Midbrain (tissue), 1 donor: Measurements from ENCODE around the gene CAMTA1.

ENCODE experiments used
- DNase-seq: peaks from one replicate; lab custom pipeline; 2025; lab: John Stamatoyannopoulos, UW

The CAMTA1 gene

DNA sequence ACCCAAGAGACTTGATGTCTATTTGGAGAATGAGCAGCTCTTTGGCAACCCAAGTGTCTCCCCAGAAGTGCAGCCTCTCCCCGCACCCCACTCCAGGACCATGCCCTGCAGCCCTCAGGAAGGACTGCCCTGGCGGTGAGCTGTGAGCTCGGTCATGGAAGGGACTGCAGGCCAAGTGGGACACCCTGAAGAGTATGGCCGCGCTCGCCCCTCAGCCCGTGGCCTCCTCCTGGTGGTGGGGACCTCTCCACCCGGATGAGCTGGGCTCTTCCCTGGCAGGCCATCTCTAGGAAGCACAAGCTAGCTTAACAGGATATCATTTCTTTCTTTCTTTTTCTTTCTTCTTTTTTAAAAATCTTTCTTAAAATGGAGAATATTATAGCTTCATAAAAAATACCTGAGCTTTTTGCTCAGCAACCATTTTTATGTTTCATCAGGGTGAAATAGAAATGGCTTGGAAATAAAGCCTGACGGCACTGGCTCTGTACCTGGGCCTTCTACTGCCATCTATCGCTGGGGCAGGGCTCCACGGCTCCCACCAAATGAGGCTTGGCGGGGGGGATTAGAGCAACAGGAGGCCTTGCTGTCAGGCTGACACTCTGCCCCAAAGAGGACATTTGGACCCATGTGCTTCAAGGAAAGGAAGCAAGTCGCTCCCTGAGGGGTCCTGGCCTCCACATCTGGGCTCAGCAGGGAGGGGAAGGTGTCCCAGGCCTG lies 689.7 kb downstream of the CAMTA1 start:
- no peak for DNase-seq

- DNase-seq, result no peak
These were observed 690.4 kb downstream of the CAMTA1 start for GRCh38 chr1:7475691-7476090.

DNA sequence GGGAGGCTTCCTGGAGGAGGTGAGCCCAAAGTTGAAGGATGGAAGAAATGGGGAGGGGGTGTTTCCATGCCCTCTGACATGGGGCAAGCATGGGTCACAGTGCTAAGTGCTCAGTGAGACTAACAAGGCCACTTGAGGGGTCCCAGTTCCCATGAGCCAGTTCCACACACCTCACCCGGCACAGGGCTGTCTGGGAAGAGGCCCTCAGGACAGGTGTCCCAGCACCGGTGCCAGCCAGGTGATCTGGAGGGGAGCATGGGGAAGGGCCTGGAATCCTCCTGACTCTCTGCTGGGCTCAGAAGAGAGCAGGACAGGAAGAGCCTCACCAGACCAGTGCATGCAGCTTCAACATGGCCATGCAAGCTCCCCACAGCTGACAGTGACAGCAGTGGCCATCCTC lies 691.1 kb downstream of the CAMTA1 start:
- DNase-seq, result no peak

DNA sequence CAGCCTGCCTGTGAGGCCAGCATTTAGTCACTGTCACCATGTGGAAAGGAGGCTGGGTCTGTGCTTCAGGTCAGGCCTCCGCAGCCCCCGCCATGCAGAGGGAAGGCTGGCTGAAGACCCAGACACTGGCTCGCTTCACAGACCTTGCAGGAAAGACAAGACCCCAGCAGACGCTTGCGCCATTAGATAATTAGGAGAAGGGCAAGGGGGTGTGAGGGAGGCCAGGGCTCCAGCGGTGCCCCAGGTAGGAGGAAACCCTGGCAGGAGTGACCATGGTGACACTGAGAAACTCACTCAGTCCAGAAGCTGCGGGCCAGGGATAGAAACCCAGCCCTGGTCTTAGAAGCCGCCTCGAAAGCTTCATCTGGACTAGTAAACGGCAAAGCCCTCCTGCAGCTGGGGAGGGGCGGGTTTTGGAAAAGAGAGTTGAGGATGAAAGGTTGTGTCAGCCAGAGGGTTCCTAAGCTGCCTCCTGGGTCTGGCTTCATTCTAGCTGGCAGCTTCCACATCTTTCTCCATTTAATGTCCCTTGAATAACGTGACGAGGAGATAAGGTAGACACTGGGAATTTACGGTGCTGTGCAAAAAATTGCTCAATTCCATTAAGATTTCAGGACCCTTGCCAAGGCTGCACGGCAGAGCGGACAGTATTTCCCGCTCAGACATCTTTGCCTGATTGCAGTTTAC lies 691.8 kb downstream of the CAMTA1 start:
- no peak for DNase-seq

GRCh38 chr1:7477593-7477992 lies 692.3 kb downstream of the CAMTA1 start:
- no peak for DNase-seq

- peak; percentile 35 for DNase-seq
These were observed 693.0 kb downstream of the CAMTA1 start for GRCh38 chr1:7478142-7478790.

DNA sequence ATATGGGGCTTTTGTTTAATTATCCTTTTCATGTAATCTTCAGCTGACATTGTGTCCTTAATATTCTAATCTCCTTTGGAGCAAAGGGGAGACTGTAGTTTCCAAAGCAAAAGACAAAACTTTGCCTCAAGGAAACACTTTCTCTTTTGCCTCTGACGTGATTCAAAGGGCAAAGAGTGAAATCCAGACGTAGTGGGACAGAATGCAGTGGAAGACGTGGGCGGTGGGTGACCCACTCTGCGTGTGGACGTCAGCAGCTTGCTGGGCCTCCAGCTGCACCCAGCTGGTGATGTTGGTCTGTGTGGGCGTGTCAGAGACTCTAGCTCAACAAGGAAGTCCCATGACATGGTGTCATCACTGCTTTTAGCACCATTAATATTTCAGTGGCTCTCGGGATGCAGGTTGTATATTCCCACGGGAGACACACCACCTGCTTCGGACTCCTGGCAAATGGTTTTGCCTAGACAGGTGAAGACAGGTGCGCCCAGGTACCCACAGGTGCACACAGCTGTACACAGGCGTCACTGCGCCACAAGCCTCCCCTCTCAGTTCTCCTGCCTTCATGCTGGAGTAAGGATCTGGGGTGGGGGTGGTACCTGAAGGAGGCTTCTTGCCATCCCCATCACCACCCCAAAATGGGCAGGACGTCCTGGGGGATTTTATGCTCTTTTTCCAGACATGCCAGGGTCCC lies 693.7 kb downstream of the CAMTA1 start:
- DNase-seq, result peak; percentile 12

DNA sequence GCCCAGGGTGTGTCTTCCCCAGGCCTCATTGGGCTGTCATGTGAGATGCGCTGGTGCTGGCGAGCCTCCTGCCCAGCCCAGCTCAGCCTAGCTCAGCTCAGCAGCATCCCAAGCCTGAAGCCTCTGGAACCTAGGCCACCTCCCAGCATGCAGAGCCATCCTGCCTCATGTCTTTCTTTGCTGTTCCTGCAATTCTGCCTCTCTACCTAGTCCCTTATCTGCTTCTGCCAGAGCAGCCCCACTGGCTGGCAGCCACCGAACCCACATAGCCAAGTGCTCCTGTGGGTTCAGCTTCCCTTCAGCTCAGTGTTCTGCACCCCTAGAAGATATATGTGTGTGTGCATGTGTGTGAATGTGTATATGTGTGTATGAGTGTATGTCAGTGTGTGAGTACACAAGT lies 694.3 kb downstream of the CAMTA1 start:
- no peak for DNase-seq

DNA sequence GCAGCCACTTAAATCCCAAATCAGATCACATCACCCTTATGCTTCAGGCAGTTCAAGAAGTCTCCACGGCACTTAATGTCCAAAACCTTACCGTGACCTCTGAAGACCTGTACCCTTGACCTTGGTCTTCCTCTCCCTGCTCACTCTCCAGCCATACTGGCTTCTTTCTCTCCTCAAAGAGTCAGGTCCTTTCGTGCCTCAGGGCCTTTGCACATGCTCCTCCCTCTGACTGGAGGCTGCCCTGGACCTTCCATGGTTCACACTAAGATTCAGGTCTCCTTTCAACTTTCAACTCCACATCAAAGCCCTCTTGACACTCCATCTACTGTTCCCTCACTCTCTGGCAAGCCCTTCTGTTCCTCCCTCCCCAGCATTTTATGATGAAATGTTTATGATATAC lies 695.9 kb downstream of the CAMTA1 start:
- no peak for DNase-seq

GRCh38 chr1:7482077-7482476 lies 696.8 kb downstream of the CAMTA1 start:
- DNase-seq, result no peak

GRCh38 chr1:7482772-7483495 lies 697.7 kb downstream of the CAMTA1 start:
- no peak for DNase-seq

- no peak for DNase-seq
These were observed 698.6 kb downstream of the CAMTA1 start for GRCh38 chr1:7483634-7484383.

- DNase-seq, result no peak
These were observed 700.0 kb downstream of the CAMTA1 start for GRCh38 chr1:7485086-7485780.

DNA sequence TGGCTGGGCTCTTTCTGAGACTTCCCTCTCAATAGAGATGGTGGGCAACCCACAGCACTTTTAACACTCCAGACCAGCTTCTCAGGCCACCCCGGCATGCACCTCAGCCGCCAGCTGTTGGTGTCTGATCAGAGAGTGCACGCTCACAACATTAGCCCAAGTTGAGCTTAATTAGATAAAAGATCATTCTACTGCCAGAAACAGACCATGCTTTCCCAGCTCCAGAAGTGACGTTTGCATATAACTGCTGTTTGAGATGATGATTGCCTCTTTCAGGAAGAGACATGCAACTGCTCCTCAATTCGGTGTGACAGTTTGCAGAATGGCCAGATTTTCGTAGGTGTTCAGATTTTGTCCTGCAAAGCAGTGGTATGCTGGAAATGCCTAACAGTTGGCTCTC lies 700.6 kb downstream of the CAMTA1 start:
- DNase-seq, result no peak

- no peak for DNase-seq
These were observed 702.7 kb downstream of the CAMTA1 start for GRCh38 chr1:7487766-7488474.

DNA sequence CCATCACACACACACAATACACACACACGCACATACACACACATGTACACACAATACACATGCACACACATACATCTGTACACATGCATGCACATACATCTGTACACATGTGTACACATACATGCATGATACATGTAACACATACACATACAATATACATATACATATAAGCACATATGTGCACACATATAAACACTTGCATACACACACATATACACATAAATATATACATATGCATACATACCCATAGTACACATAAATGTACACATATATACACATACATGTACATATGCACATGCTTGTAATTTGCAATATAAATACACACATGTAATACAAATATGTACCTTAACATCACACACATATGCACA lies 703.2 kb downstream of the CAMTA1 start:
- DNase-seq, result no peak

DNA sequence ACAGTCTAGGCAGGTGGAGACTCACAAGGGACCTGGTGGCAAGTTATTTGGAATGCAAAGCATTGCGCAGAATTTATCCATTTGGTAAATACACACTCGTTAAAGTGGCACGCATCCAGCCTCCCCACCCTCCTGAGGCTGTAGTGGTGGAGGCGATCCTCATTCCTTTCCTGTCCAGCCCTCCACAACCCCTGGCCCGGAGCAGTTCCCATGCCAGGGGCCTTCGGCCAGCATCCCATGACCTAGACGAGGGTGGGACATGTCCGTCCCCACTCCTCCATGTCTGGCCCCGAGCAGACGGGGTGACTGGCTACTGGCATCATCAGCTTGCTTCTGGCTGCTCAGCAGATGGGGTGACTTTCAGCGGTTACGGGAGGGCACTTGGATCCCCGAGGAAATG lies 704.3 kb downstream of the CAMTA1 start:
- DNase-seq, result no peak

DNA sequence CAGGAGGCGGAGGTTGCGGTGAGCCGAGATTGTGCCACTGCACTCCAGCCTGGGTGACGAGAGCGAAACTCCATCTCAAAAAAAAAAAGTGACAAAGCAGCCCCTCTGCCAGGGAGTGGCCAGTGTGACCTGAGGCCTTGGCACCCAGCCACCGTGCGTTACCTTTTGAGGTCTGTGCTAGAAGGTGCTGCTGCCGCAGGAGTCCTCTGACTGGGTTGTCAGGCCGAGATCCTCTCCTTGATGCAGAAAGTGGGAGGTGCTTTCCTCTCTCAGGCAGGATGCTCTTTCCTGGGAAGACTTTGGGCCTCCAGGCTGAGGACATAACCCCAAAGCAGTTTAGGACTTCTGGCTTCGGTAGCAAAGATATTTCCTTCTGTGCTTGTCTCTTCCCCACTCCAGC lies 705.3 kb downstream of the CAMTA1 start:
- DNase-seq, result no peak

- DNase-seq, result no peak
These were observed 706.0 kb downstream of the CAMTA1 start for GRCh38 chr1:7491109-7491817.

GRCh38 chr1:7491818-7492173 lies 706.5 kb downstream of the CAMTA1 start:
- no peak for DNase-seq
